LNCaP clone FGC (cell line): ENCODE measurements around the gene CYP26B1.

ENCODE experiments used
- DNase-seq: peaks from one replicate; pipeline ENCODE4 v3.0.0-alpha.2; 2011; ENCODE audit warnings: low read depth
- H3K4me3 ChIP-seq: 2 replicates; pipeline ENCODE4 v1.5.1; 2011; ENCODE audit warnings: mild to moderate bottlenecking, low read depth, low read length, control low read depth
- TF ChIP-seq, protein P1 (sequence below): IDR thresholded peaks from 2 replicates; pipeline ENCODE4 v1.5.1; 2012; ENCODE audit warnings: mild to moderate bottlenecking; ENCODE audit not compliant: control insufficient read depth, insufficient read depth; ENCODE audit errors: extremely low read depth

Gene CYP26B1

DNA sequence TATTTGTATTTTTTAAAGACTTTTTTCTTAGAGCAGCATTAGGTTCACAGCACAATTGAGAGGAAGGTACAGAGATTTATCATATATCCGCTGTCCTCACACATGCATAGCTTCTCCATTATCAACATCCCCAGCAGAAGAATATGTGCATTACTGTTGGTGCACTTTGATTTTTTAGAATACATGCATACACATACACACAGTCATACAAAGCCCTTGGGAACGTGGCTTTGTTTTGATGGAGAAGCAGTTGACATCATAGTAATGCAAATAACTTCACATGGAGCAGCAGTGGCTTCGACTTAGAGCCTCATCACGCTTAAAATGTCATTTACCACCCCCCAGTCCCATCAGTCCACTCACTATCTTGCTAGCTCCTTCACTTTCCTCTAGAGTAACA, 26.5 kb downstream of the CYP26B1 start:
- TF ChIP-seq, protein P1, sequence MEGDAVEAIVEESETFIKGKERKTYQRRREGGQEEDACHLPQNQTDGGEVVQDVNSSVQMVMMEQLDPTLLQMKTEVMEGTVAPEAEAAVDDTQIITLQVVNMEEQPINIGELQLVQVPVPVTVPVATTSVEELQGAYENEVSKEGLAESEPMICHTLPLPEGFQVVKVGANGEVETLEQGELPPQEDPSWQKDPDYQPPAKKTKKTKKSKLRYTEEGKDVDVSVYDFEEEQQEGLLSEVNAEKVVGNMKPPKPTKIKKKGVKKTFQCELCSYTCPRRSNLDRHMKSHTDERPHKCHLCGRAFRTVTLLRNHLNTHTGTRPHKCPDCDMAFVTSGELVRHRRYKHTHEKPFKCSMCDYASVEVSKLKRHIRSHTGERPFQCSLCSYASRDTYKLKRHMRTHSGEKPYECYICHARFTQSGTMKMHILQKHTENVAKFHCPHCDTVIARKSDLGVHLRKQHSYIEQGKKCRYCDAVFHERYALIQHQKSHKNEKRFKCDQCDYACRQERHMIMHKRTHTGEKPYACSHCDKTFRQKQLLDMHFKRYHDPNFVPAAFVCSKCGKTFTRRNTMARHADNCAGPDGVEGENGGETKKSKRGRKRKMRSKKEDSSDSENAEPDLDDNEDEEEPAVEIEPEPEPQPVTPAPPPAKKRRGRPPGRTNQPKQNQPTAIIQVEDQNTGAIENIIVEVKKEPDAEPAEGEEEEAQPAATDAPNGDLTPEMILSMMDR: no peak

DNA sequence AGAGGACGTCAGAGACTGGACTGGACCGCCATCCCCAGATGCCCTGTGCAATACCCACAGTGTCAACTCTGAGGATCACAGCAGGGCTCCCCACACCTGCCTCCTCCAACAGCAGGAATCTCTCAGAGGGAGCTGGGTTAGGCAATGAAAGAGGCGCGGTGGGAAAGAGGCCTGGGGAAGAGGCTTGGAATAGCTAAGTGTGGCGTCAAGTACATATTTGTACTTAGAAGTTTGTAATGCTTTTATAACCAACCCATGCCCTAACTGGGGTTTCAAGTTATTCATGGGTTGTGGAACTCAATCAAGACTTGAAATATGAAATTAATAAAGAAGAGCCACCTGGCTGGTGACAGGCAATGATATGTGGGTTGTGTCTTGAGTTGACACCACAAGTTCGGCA, 28.7 kb downstream of the CYP26B1 start:
- TF ChIP-seq, protein P1: no peak
- DNase-seq: no peak
- H3K4me3 ChIP-seq: no peak overlapping the region

More for the DNA sequence above, 26.5 kb downstream of the CYP26B1 start:
- no peak for DNase-seq
- no peak overlapping the region for H3K4me3 ChIP-seq

DNA sequence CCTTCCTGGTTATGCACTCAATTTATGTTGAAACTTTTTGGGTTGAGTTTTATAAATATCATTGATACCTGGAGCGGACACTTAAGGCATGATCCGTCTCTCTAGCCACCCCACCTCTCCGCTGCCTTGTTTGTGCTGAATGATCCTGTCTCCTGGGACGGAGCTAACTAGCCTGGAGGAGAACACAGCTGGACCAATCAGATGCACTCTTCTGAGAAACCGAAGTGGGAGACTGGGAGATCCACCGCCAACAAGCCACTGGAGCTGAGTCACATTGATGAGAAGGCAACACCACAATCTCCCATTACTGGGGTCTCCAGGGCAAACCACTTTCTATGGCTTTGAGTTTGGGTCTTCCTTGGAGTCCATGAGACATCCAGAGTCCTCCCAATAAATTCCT, 29.3 kb downstream of the CYP26B1 start:
- no peak overlapping the region for H3K4me3 ChIP-seq
- no peak for DNase-seq
- TF ChIP-seq, protein P1: no peak

DNA sequence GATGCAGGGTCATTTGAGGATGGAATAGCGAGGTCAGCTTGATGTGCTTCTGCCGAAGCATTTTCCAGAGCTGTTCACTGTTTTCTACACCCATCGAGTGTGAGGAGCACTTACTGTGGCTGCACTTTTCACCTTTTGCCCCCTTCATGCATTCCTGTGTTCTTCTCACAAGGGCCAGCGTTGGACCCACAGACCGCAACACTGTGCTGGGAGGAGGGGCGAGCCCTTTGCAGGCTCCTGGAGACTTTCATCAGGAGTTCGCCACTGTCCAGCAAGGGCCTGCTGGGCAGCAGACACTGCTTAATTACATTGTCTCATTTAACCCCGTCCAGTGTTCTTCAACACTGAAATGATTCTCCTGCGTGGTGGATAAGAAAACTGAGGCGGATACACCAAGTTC, 29.9 kb downstream of the CYP26B1 start:
- DNase-seq: no peak
- TF ChIP-seq, protein P1: no peak
- H3K4me3 ChIP-seq: no peak overlapping the region

DNA sequence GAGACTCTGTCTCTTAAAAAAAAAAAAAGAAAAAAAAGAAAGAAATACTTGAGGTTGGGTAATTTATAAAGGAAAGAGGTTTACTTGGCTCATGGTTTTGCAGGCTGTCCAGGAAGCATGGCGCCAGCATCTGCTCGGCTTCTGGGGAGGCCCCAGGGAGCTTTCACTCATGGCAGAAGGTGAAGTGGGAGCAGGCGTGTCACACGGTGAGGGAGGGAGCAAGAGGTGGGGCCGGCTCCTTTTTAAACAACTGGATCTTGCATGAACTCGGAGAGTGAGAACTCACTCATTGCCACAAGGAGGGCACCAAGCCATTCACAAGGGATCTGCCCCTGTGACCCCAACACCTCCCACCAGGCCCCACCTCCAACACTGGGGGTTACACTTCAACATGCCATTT, 30.6 kb downstream of the CYP26B1 start:
- TF ChIP-seq, protein P1: no peak
- no peak overlapping the region for H3K4me3 ChIP-seq
- DNase-seq: no peak

DNA sequence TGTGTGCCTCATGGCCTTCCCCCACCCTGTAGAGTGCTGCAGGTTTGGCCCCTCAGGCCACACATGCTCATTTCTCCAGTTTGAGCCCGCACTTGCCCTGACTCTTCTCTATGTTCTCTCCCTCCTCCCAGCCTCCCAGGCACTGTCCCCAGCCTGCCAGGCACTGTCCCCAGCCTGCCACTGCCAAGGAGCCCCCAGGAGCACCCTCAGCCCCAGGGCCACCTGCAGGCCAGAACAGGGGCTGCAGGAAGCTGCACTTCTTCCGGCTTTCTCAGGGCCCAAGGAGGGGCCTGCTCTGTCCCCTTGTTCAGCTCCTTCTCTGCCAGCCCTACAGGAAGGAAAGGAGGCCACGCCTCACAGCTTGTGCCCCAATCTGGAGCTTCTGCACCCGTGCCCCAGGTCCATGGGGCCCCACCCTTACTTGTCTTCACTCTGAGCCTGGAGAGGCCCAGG, 31.6 kb downstream of the CYP26B1 start:
- no peak overlapping the region for H3K4me3 ChIP-seq
- DNase-seq: no peak
- TF ChIP-seq, protein P1: no peak
